Globus pallidus (tissue), 1 donor: ENCODE data around the gene PKMYT1.
"Not testable (repeated sequence)": the region's sequence is repeated elsewhere in the genome, so short reads cannot be mapped to it uniquely, and the experiment has no call there.

Experiments used
- DNase-seq: peaks from one replicate; pipeline ENCODE4 v3.0.0-alpha.2; 2015; ENCODE audit warnings: low spot score

The PKMYT1 gene

DNA sequence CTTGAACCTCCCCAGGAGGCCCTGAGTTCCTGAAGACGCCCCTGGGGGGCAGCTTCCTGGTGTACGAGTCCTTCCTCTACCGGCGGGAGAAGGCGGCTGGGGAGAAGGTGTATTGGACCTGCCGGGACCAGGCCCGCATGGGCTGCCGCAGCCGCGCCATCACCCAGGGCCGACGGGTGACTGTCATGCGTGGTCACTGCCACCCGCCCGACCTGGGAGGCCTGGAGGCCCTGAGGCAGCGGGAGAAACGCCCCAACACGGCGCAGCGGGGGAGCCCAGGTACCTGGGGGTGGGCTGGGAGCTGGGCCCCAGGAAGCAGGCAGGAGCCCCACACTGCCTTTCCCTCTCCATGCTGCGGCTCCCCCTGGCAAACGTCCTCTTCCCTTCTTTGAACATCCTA is 46.5 kb downstream of the PKMYT1 start:
- DNase-seq, result no peak

DNA sequence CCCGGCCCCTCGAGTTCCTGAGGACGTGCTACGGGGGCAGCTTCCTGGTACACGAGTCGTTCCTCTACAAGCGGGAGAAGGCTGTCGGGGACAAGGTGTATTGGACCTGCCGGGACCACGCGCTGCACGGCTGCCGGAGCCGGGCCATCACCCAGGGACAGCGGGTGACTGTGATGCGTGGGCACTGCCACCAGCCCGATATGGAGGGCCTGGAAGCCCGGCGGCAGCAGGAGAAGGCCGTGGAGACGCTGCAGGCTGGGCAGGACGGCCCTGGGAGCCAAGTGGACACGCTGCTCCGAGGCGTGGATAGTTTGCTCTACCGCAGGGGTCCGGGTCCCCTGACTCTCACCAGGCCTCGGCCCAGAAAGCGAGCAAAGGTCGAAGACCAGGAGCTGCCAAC is 47.1 kb downstream of the PKMYT1 start:
- DNase-seq, result no peak

DNA sequence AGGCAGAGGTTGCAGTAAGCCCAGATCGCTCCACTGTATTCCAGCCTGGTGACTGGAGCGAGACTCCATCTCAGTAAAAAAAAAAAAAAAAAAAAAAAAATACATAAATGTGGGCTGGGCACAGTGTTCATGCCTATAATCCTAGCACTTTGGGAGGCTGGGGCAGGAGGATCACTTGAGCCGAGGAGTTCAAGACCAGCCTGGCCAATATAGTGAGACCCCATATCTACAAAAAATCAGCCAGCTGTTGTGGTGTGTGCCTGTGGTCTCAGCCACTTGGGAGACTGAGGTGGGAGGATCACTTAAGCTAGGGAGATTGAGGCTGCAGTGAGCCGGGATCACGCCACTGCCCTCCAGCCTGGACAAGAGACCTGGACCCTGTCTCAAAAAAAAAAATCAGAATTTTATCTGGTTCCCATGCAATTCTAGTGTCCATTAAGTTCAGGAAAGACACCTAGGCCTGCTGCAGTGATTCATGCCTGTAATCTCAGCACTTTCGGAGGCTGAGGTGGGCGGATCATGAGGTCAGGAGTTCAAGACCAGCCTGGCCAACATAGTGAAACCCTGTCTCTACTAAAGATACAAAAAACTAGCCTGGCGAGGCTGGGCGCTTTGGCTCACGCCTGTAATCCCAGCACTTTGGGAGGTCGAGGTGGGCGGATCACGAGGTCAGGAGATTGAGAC is 48.9 kb downstream of the PKMYT1 start:
- DNase-seq, result not testable (repeated sequence)

GRCh38 chr16:2930236-2930635 is 50.0 kb downstream of the PKMYT1 start:
- DNase-seq, result no peak

GRCh38 chr16:2929693-2930092 is 50.6 kb downstream of the PKMYT1 start:
- no peak for DNase-seq

- DNase-seq, result no peak
Observed at GRCh38 chr16:2928796-2929195, 51.5 kb downstream of the PKMYT1 start.

DNA sequence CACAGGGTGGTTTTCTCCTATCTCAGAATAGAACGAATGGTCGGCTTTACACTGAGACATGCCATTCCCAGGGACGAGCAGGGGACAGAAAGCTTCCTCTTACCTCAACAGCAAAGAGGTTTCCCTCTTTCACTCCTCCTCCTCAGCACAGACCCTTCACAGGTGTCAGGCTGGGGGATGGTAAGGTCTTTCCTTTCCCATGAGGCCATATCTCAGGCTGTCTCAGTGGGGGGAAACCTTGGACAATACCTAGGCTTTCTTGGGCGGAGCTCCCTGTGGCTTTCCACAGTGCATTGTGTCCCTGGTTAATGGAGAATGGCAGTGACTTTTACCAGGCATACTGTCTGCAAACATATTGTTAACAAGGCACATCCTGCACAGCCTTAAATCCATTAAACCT is 52.1 kb downstream of the PKMYT1 start:
- DNase-seq, result not testable (repeated sequence)

- peak; percentile 83 for DNase-seq
Observed at GRCh38 chr16:2927010-2927646, 53.1 kb downstream of the PKMYT1 start.

- no peak for DNase-seq
Observed at GRCh38 chr16:2926650-2926999, 53.6 kb downstream of the PKMYT1 start.

- no peak for DNase-seq
Observed at GRCh38 chr16:2925951-2926649, 54.1 kb downstream of the PKMYT1 start.

DNA sequence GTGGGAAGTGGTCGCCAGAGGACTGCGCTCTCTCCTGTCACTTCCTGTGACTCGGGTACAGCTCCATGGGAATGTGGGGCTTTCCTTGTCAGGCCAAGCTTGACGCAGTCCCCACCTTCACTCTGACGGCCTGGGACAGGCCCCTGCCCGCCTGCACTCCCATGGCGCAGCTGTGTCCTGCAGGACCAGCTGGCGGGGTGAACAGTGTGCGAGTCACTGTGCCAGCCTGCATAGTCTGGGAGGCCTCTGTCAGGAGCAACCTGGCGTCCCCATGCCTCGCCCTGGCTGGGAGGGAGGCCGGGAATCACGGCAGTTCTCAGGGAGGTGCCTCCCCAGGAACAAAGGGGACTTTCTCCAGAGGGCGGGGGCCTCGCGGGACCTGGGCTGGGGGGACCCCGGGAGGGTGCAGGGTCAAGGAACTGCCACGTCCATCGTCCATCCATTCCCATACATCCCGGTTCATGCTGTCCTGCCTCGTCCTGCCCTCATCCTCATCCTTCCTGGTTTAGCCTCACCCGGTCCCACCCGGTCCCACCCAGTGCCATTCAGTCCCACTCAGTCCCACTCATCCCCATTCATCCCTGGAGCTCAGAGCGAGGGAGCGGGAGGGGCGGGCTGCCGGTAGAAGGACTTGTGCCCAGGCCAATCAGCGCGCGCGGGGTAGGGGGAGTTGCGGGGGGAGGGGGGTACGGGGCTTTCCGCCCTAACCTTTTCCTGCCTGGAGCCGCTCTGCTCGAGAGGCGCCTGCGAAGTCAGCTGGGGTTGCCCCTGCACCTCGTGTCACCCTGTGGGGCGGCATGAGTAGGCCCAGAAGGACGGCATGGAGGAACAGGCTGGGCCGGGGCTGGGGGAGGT is 55.1 kb downstream of the PKMYT1 start:
- no peak for DNase-seq

GRCh38 chr16:2923481-2923880 is 56.8 kb downstream of the PKMYT1 start:
- no peak for DNase-seq
